K562 (cell line): Measurements from ENCODE around the gene CST4. TPM values are rescaled to one million over a fixed set of nuclear protein-coding genes. Genes with fewer than 3 reads are reported as not detected.

Experiments
- ATAC-seq: fragments of 200-7000 bp; cut with Tn5 transposase; 3 replicates; pipeline ENCODE4 v1.9.1; 2020; ENCODE audit warnings: moderate library complexity
- BruUV-seq: library from RNA; stranded (reverse); fragments of 400-500 nt; replicated peaks from 2 replicates; lab custom pipeline; 2021; lab: Mats Ljungman, UMichigan
- CTCF ChIA-PET: fragments of 300-600 bp; formaldehyde crosslinking; extraction: SDS; loops from one replicate; lab custom pipeline; 2021; ENCODE audit warnings: low intra/inter-chr PET ratio; lab: Yijun Ruan, JAX
- POLR2A ChIA-PET: fragments of 300-600, 350-650 bp; sonication (Branson Sonifier 250); formaldehyde crosslinking; extraction: SDS; loops from one replicate; lab custom pipeline; 2021; ENCODE audit warnings: antibody characterized with exemption, inconsistent platforms; lab: Yijun Ruan, JAX
- DNase-seq, 4 experiments: peaks; one replicate each; pipeline versions ENCODE4 v3.0.0 to v3.0.0-alpha.2; 2011 to 2018; ENCODE audit warnings: low spot score in 3 of 4, mixed read lengths in 3 of 4; ENCODE audit errors: extremely low read depth in 1 of 4
- FAIRE-seq: peaks from 2 replicates; lab custom pipeline; 2011; peaks lifted over from hg19 to GRCh38; lab: Jason Lieb, UNC
- H2AFZ ChIP-seq: 2 replicates; pipeline ENCODE4 v1.6.0; 2011; ENCODE audit warnings: low read depth, low read length, control low read depth, inconsistent platforms
- H3K27ac ChIP-seq: fragments of 200-600 bp; 3 replicates; pipeline ENCODE4 v1.8.0; 2011; ENCODE audit warnings: low read depth, mild to moderate bottlenecking, control low read depth, inconsistent platforms, low read length, moderate library complexity, mixed read lengths; ENCODE audit errors: extremely low read depth
- H3K27me3 ChIP-seq, 2 experiments: fragments of 300-600 bp in 1 of 2; 2 replicates in 1 of 2; 3 replicates in 1 of 2; pipeline versions ENCODE4 v1.6.0 to v1.8.0; 2011; ENCODE audit warnings: inconsistent platforms in 2 of 2, low read length in 2 of 2, mild to moderate bottlenecking in 1 of 2, mixed read lengths in 1 of 2, moderate library complexity in 1 of 2; ENCODE audit not compliant: control insufficient read depth in 2 of 2, insufficient read depth in 2 of 2
- H3K36me3 ChIP-seq: fragments of 300-600 bp; 3 replicates; pipeline ENCODE4 v1.8.0; 2011; ENCODE audit warnings: mild to moderate bottlenecking, low read length, inconsistent platforms; ENCODE audit not compliant: control insufficient read depth, insufficient read depth
- H3K4me1 ChIP-seq, 2 experiments: fragments of 200-600 bp in 1 of 2; replicated peaks in 1 of 2; 2 replicates in 1 of 2; 3 replicates in 1 of 2; pipeline versions ENCODE4 v1.5.1 to v1.8.0; 2011; ENCODE audit warnings: inconsistent platforms in 2 of 2, low read length in 2 of 2, mild to moderate bottlenecking in 1 of 2, mixed read lengths in 1 of 2, moderate library complexity in 1 of 2; ENCODE audit not compliant: control insufficient read depth in 2 of 2, insufficient read depth in 2 of 2
- H3K4me2 ChIP-seq: 2 replicates; pipeline ENCODE4 v1.6.1; 2011; ENCODE audit warnings: low read length, control low read depth, inconsistent platforms, mixed read lengths; ENCODE audit not compliant: insufficient read depth
- H3K4me3 ChIP-seq: fragments of 200-600 bp; sonication (generic), shearing (Covaris generic); 2 replicates; pipeline ENCODE4 v1.5.1; 2016; ENCODE audit warnings: control low read depth, inconsistent platforms
- H3K79me2 ChIP-seq: fragments of 200-600 bp; 3 replicates; pipeline ENCODE4 v1.8.0; 2011; ENCODE audit warnings: low read length, inconsistent platforms; ENCODE audit not compliant: control insufficient read depth, insufficient read depth
- H3K9ac ChIP-seq, 2 experiments: 2 replicates each; pipeline versions ENCODE4 v1.6.0 to v1.6.1; 2011; ENCODE audit warnings: low read depth in 2 of 2, low read length in 2 of 2, control low read depth in 1 of 2, inconsistent platforms in 1 of 2, mild to moderate bottlenecking in 1 of 2, mixed read lengths in 1 of 2; ENCODE audit not compliant: insufficient read depth in 1 of 2
- H3K9me1 ChIP-seq: one replicate; pipeline ENCODE4 v1.6.0; 2011; ENCODE audit warnings: inconsistent platforms, mild to moderate bottlenecking, low read length, moderate library complexity; ENCODE audit not compliant: control insufficient read depth, insufficient read depth
- H3K9me3 ChIP-seq: replicated peaks from 2 replicates; pipeline ENCODE4 v1.5.1; 2011; ENCODE audit warnings: low read depth, low read length, inconsistent platforms; ENCODE audit not compliant: control insufficient read depth, insufficient read depth
- H4K20me1 ChIP-seq: replicated peaks from 2 replicates; pipeline ENCODE4 v1.6.1; 2011; ENCODE audit warnings: low read length, inconsistent platforms, mixed read lengths; ENCODE audit not compliant: control insufficient read depth, insufficient read depth
- ARID2 ChIP-seq: fragments of 450-650 bp; IDR thresholded peaks from 2 replicates; pipeline ENCODE4 v1.6.1; 2017; ENCODE audit warnings: antibody characterized with exemption, mild to moderate bottlenecking
- ELF4 ChIP-seq: fragments of 450-650 bp; formaldehyde crosslinking; IDR thresholded peaks from 2 replicates; pipeline ENCODE4 v1.4.0; 2022; ENCODE audit warnings: missing genetic modification characterization
- GABPB2 ChIP-seq: fragments of 250-450 bp; sonication (Bioruptor Pico); conservative IDR thresholded peaks from 2 replicates; pipeline ENCODE4 v1.5.1; 2021; ENCODE audit warnings: mild to moderate bottlenecking
- HDAC1 ChIP-seq, 2 experiments: fragments of 450-650 bp; IDR thresholded peaks; 2 replicates each; pipeline ENCODE4 v1.6.1; 2016 to 2017; ENCODE audit warnings: inconsistent platforms in 1 of 2, mild to moderate bottlenecking in 1 of 2, moderate library complexity in 1 of 2
- HMG20A ChIP-seq: fragments of 450-650 bp; formaldehyde crosslinking; conservative IDR thresholded peaks from 2 replicates; pipeline ENCODE4 v1.4.0; 2020; ENCODE audit warnings: mild to moderate bottlenecking, mixed read lengths
- JUND ChIP-seq, 2 experiments: IDR thresholded peaks; 2 replicates in 1 of 2; 3 replicates in 1 of 2; pipeline ENCODE4 v1.6.1; 2011; ENCODE audit warnings: borderline replicate concordance in 2 of 2, low read depth in 2 of 2, low read length in 2 of 2, improper control_type of control experiment in 1 of 2, missing biosample characterization in 1 of 2, missing genetic modification characterization in 1 of 2, missing genetic modification reagents in 1 of 2
- MCM5 ChIP-seq: fragments of 450-650 bp; IDR thresholded peaks from 2 replicates; pipeline ENCODE4 v1.6.1; 2016; ENCODE audit warnings: low read depth
- MEF2A ChIP-seq: IDR thresholded peaks from 2 replicates; pipeline ENCODE4 v1.6.1; 2011; ENCODE audit warnings: low read depth, mild to moderate bottlenecking, low read length, moderate library complexity; ENCODE audit not compliant: control insufficient read depth
- NFYB ChIP-seq: IDR thresholded peaks from 2 replicates; pipeline ENCODE4 v1.6.1; 2011; ENCODE audit warnings: mild to moderate bottlenecking, moderate library complexity; ENCODE audit not compliant: insufficient read length; ENCODE audit errors: extremely low read depth
- NR2F6 ChIP-seq: fragments of 450-650 bp; formaldehyde crosslinking; IDR thresholded peaks from 2 replicates; pipeline ENCODE4 v1.4.0; 2020; ENCODE audit warnings: mild to moderate bottlenecking
- RCOR1 ChIP-seq, 2 experiments: IDR thresholded peaks; 2 replicates each; pipeline ENCODE4 v1.6.1; 2012; ENCODE audit warnings: low read depth in 2 of 2, low read length in 2 of 2, borderline replicate concordance in 1 of 2, improper control_type of control experiment in 1 of 2
- SAP30 ChIP-seq: fragments of 200-600 bp; sonication (generic); IDR thresholded peaks from 2 replicates; pipeline ENCODE4 v1.6.1; 2012; ENCODE audit warnings: borderline replicate concordance, low read depth, mild to moderate bottlenecking, moderate library complexity, low read length, control low read depth, inconsistent platforms; ENCODE audit not compliant: insufficient read depth, poor library complexity, severe bottlenecking
- TRIM28 ChIP-seq: fragments of 450-650 bp; IDR thresholded peaks from 2 replicates; pipeline ENCODE4 v1.6.1; 2017
- ZNF146 ChIP-seq: IDR thresholded peaks from one replicate; pipeline ENCODE4 v1.6.1; 2018; ENCODE audit warnings: missing compliant biosample characterization; ENCODE audit not compliant: unreplicated experiment
- ZNF253 ChIP-seq: fragments of 250-450 bp; sonication (Bioruptor Pico); conservative IDR thresholded peaks from 2 replicates; pipeline ENCODE4 v1.6.1; 2021; ENCODE audit warnings: mild to moderate bottlenecking
- ZNF699 ChIP-seq: fragments of 250-450 bp; sonication (Bioruptor Pico); IDR thresholded peaks from 2 replicates; pipeline ENCODE4 v1.8.0; 2021; ENCODE audit warnings: mild to moderate bottlenecking, moderate library complexity; ENCODE audit not compliant: insufficient replicate concordance
- WGBS: fragments of 100-300 bp; shearing (Covaris generic); methylation state at CpG from one replicate; pipeline ENCODE4 v1.1.6; 2016; ENCODE audit warnings: low coverage, mixed read lengths; ENCODE audit not compliant: insufficient coverage; ENCODE audit errors: missing lambda C conversion rate; 5-methylcytosine and 5-hydroxymethylcytosine counted together
- in situ Hi-C: fragments of 300-500 bp; cut with MboI; formaldehyde crosslinking; loops from 4 replicates; pipeline ENCODE4 v1.15.0; 2018; ENCODE audit warnings: inconsistent platforms, mixed read lengths
- intact Hi-C: fragments of 100-400 bp; cut with micrococcal nuclease; formaldehyde crosslinking; loops from 2 replicates; pipeline ENCODE4 v1.14.2; 2022
- polyA plus RNA-seq, 8 experiments: library from polyadenylated mRNA; depleted of rRNA in 4 of 8; stranded (reverse) in 5 of 8; unstranded in 3 of 8; fragments of >200 nt; fragmentation: Nextera tagmentation in 2 of 8; fragmentation: Illumina TruSeq in 1 of 8; extraction: Ambion mirVana in 2 of 8; extraction: Trizol in 1 of 8; gene quantifications; 2 replicates each; pipeline versions ENCODE4 v1.2.1 to v1.2.3, GENCODE V29; 2011 to 2014; ENCODE audit warnings: inconsistent platforms in 1 of 8, missing spikeins in 1 of 8
- total RNA-seq, 7 experiments: library from RNA; depleted of rRNA in 6 of 7; stranded (reverse); fragments of >200 nt in 6 of 7; fragmentation: Illumina TruSeq in 2 of 7; extraction: Trizol in 2 of 7; gene quantifications; 2 replicates each; pipeline versions ENCODE4 v1.2.1 to v1.2.3, GENCODE V29; 2011 to 2021; ENCODE audit warnings: low replicate concordance in 1 of 7
- TF ChIP-seq, protein P1 (sequence below): sonication (generic); formaldehyde crosslinking; IDR thresholded peaks from 2 replicates; pipeline ENCODE4 v1.8.0; 2022; ENCODE audit warnings: missing genetic modification reagents, mild to moderate bottlenecking, moderate library complexity, borderline replicate concordance
- TF ChIP-seq, protein P2 (sequence below): fragments of 250-450 bp; sonication (Bioruptor Pico); IDR thresholded peaks from 2 replicates; pipeline ENCODE4 v1.5.0; 2020; ENCODE audit warnings: mild to moderate bottlenecking
- TF ChIP-seq, protein P3 (sequence below): fragments of 250-450 bp; sonication (Bioruptor Pico); IDR thresholded peaks from 2 replicates; pipeline ENCODE4 v1.9.0; 2021; ENCODE audit warnings: mild to moderate bottlenecking, inconsistent platforms

The CST4 gene
- total and polyA plus RNA-seq, 9 of the 15 experiments (the other 6 are each of a cell fraction or from before 2014, with no cell fraction given), result not detected

DNA sequence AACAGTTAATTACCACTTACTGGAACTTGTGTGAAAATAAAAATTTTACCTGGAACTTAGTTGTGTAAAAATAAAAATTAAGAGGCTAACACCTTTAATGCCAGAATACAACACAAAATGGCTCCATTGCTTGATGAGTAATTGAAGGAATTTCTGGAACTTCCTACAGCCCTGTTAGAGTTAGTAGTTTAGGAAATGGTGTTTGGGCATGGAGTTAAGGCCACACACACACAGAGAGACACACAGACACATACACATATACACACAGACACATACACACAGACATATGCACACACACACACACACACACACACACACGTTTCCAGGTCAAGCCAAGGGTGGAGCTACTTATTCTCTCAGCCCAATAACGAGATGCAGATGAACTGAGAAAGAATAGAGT lies 30.5 kb downstream of the CST4 start:
- POLR2A ChIA-PET, result no interaction called here
- BruUV-seq, result no TSS peak
- in situ Hi-C loops, result no loop called here

More for the DNA sequence above, 30.5 kb downstream of the CST4 start:
- Histone ChIP-seq H3K27me3 (no peaks in the 10 kb centered on the region), H3K36me3 (no peaks in the 10 kb centered on the region), H3K27ac (no peak overlapping the region), H3K4me1 (peaks cover 10 to 14% of the 10 kb centered on the region in 2 experiments; a peak in 4 of 5 replicates), H3K79me2 (no peaks in the 10 kb centered on the region), H3K9me3 (no peaks in the 10 kb centered on the region), H3K9me1 (no peaks in the 10 kb centered on the region), H3K4me2 (no peak overlapping the region), H4K20me1 (no peaks in the 10 kb centered on the region), H2AFZ (no peak overlapping the region), H3K4me3 (no peak overlapping the region), H3K9ac (no peak overlapping the region)
- intact Hi-C loops, result no loop called here
- 19% methylated on average over 2 of the region's 2 CpGs for WGBS
- ATAC-seq (no peak), FAIRE-seq (no peak), DNase-seq (no peak)
- CTCF ChIA-PET, result no interaction called here
- TF ChIP-seq ZNF699 (CRISPR knock-in tag) (no peak), MEF2A (no peak), HDAC1 (IDR thresholded peaks at IDR 0.05) (no peak), NFYB (no peak), NR2F6 (CRISPR knock-in tag) (no peak), JUND (IDR thresholded peaks at IDR 0.05; ENCODE audit: borderline replicate concordance, low read depth, low read length) (no peak), JUND (tag; IDR thresholded peaks at IDR 0.05; ENCODE audit: borderline replicate concordance, low read depth, low read length) (no peak), TRIM28 (no peak), ELF4 (CRISPR knock-in tag) (no peak), GABPB2 (CRISPR knock-in tag) (no peak), RCOR1 (IDR thresholded peaks at IDR 0.05; ENCODE audit: borderline replicate concordance in 1 of 2, low read depth in 2 of 2, low read length in 2 of 2) (no peak), ARID2 (no peak), ZNF146 (CRISPR knock-in tag) (no peak), ZNF253 (CRISPR knock-in tag) (no peak), MCM5 (no peak), SAP30 (no peak), HMG20A (CRISPR knock-in tag) (no peak)
- TF ChIP-seq, protein P1, sequence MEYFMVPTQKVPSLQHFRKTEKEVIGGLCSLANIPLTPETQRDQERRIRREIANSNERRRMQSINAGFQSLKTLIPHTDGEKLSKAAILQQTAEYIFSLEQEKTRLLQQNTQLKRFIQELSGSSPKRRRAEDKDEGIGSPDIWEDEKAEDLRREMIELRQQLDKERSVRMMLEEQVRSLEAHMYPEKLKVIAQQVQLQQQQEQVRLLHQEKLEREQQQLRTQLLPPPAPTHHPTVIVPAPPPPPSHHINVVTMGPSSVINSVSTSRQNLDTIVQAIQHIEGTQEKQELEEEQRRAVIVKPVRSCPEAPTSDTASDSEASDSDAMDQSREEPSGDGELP (CRISPR knock-in tag), result no peak
- TF ChIP-seq, protein P2, sequence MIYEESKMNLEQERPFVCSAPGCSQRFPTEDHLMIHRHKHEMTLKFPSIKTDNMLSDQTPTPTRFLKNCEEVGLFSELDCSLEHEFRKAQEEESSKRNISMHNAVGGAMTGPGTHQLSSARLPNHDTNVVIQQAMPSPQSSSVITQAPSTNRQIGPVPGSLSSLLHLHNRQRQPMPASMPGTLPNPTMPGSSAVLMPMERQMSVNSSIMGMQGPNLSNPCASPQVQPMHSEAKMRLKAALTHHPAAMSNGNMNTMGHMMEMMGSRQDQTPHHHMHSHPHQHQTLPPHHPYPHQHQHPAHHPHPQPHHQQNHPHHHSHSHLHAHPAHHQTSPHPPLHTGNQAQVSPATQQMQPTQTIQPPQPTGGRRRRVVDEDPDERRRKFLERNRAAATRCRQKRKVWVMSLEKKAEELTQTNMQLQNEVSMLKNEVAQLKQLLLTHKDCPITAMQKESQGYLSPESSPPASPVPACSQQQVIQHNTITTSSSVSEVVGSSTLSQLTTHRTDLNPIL (CRISPR knock-in tag), result no peak
- TF ChIP-seq, protein P3, sequence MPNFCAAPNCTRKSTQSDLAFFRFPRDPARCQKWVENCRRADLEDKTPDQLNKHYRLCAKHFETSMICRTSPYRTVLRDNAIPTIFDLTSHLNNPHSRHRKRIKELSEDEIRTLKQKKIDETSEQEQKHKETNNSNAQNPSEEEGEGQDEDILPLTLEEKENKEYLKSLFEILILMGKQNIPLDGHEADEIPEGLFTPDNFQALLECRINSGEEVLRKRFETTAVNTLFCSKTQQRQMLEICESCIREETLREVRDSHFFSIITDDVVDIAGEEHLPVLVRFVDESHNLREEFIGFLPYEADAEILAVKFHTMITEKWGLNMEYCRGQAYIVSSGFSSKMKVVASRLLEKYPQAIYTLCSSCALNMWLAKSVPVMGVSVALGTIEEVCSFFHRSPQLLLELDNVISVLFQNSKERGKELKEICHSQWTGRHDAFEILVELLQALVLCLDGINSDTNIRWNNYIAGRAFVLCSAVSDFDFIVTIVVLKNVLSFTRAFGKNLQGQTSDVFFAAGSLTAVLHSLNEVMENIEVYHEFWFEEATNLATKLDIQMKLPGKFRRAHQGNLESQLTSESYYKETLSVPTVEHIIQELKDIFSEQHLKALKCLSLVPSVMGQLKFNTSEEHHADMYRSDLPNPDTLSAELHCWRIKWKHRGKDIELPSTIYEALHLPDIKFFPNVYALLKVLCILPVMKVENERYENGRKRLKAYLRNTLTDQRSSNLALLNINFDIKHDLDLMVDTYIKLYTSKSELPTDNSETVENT (CRISPR knock-in tag), result no peak
